ENCODE measurements around the gene ST14. TPM values are rescaled to one million over a fixed set of nuclear protein-coding genes. Genes with fewer than 3 reads are reported as not detected.

ST14 gene
- total and polyA plus RNA-seq, 10 of the 15 experiments (the other 5 are each of a cell fraction or from before 2014, with no cell fraction given): 0.02 to 3.9 (median 0.73) TPM; not detected in 2

GRCh38 chr11:130110339-130111108 is 49.1 kb upstream of the ST14 start:
- no peak for DNase-seq (ENCODE audit: low read depth, low spot score)
- no peak overlapping the region for H3K27ac ChIP-seq (ENCODE audit: control insufficient read depth, insufficient read depth)
- no peaks in the 10 kb centered on the region for H3K4me1 ChIP-seq (ENCODE audit: control insufficient read depth, insufficient read depth, low read length)
- intact Hi-C loops (cut with micrococcal nuclease; ENCODE audit: unreplicated experiment): no loop called here
- no peak for TF ChIP-seq PML (IDR thresholded peaks at IDR 0.05; ENCODE audit: low read length)
- TF ChIP-seq DPF2 (IDR thresholded peaks at IDR 0.05): no peak
- TF ChIP-seq SUPT20H (IDR thresholded peaks at IDR 0.05; ENCODE audit: borderline replicate concordance, control insufficient read depth, low read depth, low read length): no peak
- H3K27me3 ChIP-seq (replicated peaks in 1 of 2; ENCODE audit: control insufficient read depth in 2 of 2, insufficient read depth in 2 of 2, low read length in 1 of 2): no peaks in the 10 kb centered on the region
- ChIA-PET CTCF (no interaction called here), SMC1A (ENCODE audit: uncharacterized antibody, unreplicated experiment) (interaction anchor here (0.8 to 1.0 kb wide), 2 partner anchors 15 to 39 kb away, joined by 3 read pairs; no protein-coding TSS in a partner anchor), POLR2A (no interaction called here), RAD21 (ENCODE audit: unreplicated experiment) (no interaction called here)
- H3K9me3 ChIP-seq (replicated peaks; ENCODE audit: control insufficient read depth, insufficient read depth, low read length): no peaks in the 10 kb centered on the region
- H4K20me1 ChIP-seq (ENCODE audit: control insufficient read depth, insufficient read depth): no peaks in the 10 kb centered on the region
- BruUV-seq (replicated peaks): no TSS peak
- no peak overlapping the region for H3K4me3 ChIP-seq
- in situ Hi-C loops (cut with MboI): no loop called here
- no peak for FAIRE-seq
- H3K79me2 ChIP-seq (ENCODE audit: control insufficient read depth, insufficient read depth, low read length): no peaks in the 10 kb centered on the region
- no peak for ATAC-seq
- H3K9ac ChIP-seq (ENCODE audit: control insufficient read depth, insufficient read depth, low read length): no peak overlapping the region
- WGBS (ENCODE audit: insufficient coverage, insufficient replicate concordance, low lambda C conversion rate, missing lambda C conversion rate): 86% methylated on average over 7 of the region's 7 CpGs
- H2AFZ ChIP-seq (ENCODE audit: control insufficient read depth, low read depth, low read length): no peak overlapping the region
- no peaks in the 10 kb centered on the region for H3K36me3 ChIP-seq (ENCODE audit: control insufficient read depth in 2 of 2, insufficient read depth in 2 of 2, low read length in 1 of 2)
- H3K4me2 ChIP-seq (ENCODE audit: control insufficient read depth, insufficient read depth): no peak overlapping the region

- RAD21 ChIA-PET (ENCODE audit: unreplicated experiment): no interaction called here
- POLR2A ChIA-PET: no interaction called here
- no peaks in the 10 kb centered on the region for H3K9me3 ChIP-seq (replicated peaks; ENCODE audit: control insufficient read depth, insufficient read depth, low read length)
- CTCF ChIA-PET: no interaction called here
- H3K4me3 ChIP-seq: no peak overlapping the region
- no peak for DNase-seq (ENCODE audit: low read depth, low spot score)
- no TSS peak for BruUV-seq (replicated peaks)
- no peaks in the 10 kb centered on the region for H3K27me3 ChIP-seq (replicated peaks in 1 of 2; ENCODE audit: control insufficient read depth in 2 of 2, insufficient read depth in 2 of 2, low read length in 1 of 2)
- WGBS (ENCODE audit: insufficient coverage, insufficient replicate concordance, low lambda C conversion rate, missing lambda C conversion rate): 84% methylated on average over 10 of the region's 10 CpGs
- SMC1A ChIA-PET (ENCODE audit: uncharacterized antibody, unreplicated experiment): interaction anchor here (0.7 kb wide), 1 partner anchor 202 kb away, joined by 3 read pairs; no protein-coding TSS in a partner anchor
- H4K20me1 ChIP-seq (ENCODE audit: control insufficient read depth, insufficient read depth): no peaks in the 10 kb centered on the region
- H3K4me2 ChIP-seq (ENCODE audit: control insufficient read depth, insufficient read depth): no peak overlapping the region
- H3K79me2 ChIP-seq (ENCODE audit: control insufficient read depth, insufficient read depth, low read length): no peaks in the 10 kb centered on the region
- no peak overlapping the region for H2AFZ ChIP-seq (ENCODE audit: control insufficient read depth, low read depth, low read length)
- peaks cover 1% of the 10 kb centered on the region for H3K4me1 ChIP-seq (ENCODE audit: control insufficient read depth, insufficient read depth, low read length)
- no peaks in the 10 kb centered on the region for H3K36me3 ChIP-seq (ENCODE audit: control insufficient read depth in 2 of 2, insufficient read depth in 2 of 2, low read length in 1 of 2)
- intact Hi-C loops (cut with micrococcal nuclease; ENCODE audit: unreplicated experiment): no loop called here
- in situ Hi-C loops (cut with MboI): no loop called here
- no peak overlapping the region for H3K9ac ChIP-seq (ENCODE audit: control insufficient read depth, insufficient read depth, low read length)
- H3K27ac ChIP-seq (ENCODE audit: control insufficient read depth, insufficient read depth): no peak overlapping the region
- no peak for ATAC-seq
- FAIRE-seq: no peak
- TF ChIP-seq BCLAF1 (IDR thresholded peaks at IDR 0.05) (no peak), SMC3 (IDR thresholded peaks at IDR 0.05; ENCODE audit: borderline replicate concordance, low read length) (no peak), RAD21 (IDR thresholded peaks at IDR 0.05; ENCODE audit: insufficient read depth, low read depth, low read length) (no peak), NKRF (conservative IDR thresholded peaks at IDR 0.05) (no peak), RUNX3 (IDR thresholded peaks at IDR 0.05; ENCODE audit: low read length) (no peak), HDGF (IDR thresholded peaks at IDR 0.05) (no peak)
Measured at GRCh38 chr11:130112071-130112830, 47.3 kb upstream of the ST14 start.

All from GM12878 (cell line).